Astrocyte (in vitro differentiated cells and primary cell): Measurements from ENCODE around the gene ODR4.

ENCODE experiments used
- EZH2 ChIP-seq: IDR thresholded peaks from 2 replicates; pipeline ENCODE4 v1.6.1; 2012; ENCODE audit warnings: mild to moderate bottlenecking, low read length, inconsistent platforms; ENCODE audit not compliant: insufficient read depth
- TF ChIP-seq, protein P1 (sequence below): IDR thresholded peaks from 2 replicates; pipeline ENCODE4 v1.5.1; 2011; ENCODE audit warnings: low read depth, mild to moderate bottlenecking, inconsistent platforms, low read length, moderate library complexity; ENCODE audit not compliant: insufficient read depth

DNA sequence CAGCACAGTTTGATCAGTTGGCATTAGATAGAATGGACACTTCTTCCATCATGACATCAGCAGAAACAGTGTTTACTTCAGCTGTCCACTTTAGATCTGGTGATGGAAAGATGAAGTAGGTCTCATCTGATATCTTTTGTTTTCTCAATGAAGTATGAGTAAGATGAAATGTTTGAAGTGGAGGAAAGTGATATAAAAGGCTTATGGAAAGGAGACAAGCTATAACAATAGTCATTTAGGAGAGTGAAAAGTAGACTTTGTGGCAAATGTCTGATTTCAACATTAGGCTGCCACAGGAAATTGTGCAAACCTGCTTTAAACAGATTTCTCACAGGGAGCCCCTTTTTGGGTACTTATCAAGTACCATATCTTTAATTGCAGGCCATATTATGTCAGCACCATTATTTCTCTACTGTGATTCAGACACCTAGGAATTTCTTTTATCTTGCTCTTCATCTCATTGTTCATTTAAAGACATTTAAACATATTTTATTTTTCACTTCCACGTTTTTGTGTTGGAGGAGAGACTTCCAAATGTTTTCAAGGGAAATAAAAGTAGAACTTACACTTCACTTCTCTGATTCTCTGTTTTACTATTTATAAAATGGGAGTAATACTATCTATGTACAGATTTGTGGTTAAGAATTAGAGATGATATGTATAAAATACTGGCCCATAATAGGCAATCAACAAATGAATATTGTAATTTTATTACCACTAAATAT is 67.2 kb downstream of the ODR4 start:
- TF ChIP-seq, protein P1, sequence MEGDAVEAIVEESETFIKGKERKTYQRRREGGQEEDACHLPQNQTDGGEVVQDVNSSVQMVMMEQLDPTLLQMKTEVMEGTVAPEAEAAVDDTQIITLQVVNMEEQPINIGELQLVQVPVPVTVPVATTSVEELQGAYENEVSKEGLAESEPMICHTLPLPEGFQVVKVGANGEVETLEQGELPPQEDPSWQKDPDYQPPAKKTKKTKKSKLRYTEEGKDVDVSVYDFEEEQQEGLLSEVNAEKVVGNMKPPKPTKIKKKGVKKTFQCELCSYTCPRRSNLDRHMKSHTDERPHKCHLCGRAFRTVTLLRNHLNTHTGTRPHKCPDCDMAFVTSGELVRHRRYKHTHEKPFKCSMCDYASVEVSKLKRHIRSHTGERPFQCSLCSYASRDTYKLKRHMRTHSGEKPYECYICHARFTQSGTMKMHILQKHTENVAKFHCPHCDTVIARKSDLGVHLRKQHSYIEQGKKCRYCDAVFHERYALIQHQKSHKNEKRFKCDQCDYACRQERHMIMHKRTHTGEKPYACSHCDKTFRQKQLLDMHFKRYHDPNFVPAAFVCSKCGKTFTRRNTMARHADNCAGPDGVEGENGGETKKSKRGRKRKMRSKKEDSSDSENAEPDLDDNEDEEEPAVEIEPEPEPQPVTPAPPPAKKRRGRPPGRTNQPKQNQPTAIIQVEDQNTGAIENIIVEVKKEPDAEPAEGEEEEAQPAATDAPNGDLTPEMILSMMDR: no peak
- TF ChIP-seq EZH2: no peak
